Measurements from ENCODE around the gene KRTAP5-10. TPM values are rescaled to one million over a fixed set of nuclear protein-coding genes. Genes with fewer than 3 reads are reported as not detected.
"Not testable (repeated sequence)": the region's sequence is repeated elsewhere in the genome, so short reads cannot be mapped to it uniquely, and the experiment has no call there.

Gene KRTAP5-10
- total and polyA plus RNA-seq, 2 donors (not counting 3 experiments of a cell fraction or from before 2014, with no cell fraction given) = not detected

DNA sequence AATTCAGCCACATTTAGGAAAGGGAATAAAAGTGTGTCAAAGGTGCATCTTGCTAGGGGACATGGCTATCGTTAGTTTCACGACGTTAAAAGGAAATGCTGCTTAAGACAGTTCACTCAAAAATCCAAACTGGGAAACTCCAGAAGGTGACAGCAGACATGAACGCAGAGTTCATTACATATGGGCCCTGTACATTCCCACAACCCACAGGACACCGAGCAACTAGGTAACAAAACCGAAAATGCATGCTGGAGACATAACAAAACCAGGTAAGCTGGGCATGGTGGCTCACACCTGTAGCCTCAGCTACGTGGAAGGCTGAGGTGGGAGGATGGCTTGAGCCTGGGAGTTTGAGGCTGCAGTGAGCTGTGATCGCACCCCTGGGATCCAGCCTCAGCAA, 2.3 kb downstream of the KRTAP5-10 start:
- BruUV-seq (replicated peaks); intact Hi-C loops (cut with micrococcal nuclease); H2AFZ ChIP-seq (ENCODE audit: low read depth, low read length); H3K9ac ChIP-seq (replicated peaks; ENCODE audit: extremely low read depth, insufficient read depth, low read length); H3K4me1 ChIP-seq (ENCODE audit: control insufficient read depth, extremely low read depth, insufficient read depth, low read length); H3K9me3 ChIP-seq (replicated peaks; ENCODE audit: control insufficient read depth, insufficient read depth, low read length); H3K4me2 ChIP-seq (ENCODE audit: insufficient read depth, low read length); DNase-seq (ENCODE audit: low read depth, low spot score); dilution Hi-C loops (cut with MboI; ENCODE audit: extremely low pct_ligation_motif_present, low sequenced_read_pairs); H3K4me3 ChIP-seq (replicated peaks in 1 of 3; ENCODE audit: insufficient read depth in 1 of 3, low read depth in 1 of 3, low read length in 3 of 3); H4K20me1 ChIP-seq (replicated peaks; ENCODE audit: control insufficient read depth, extremely low read depth, insufficient read depth, low read length); H3K27me3 ChIP-seq (ENCODE audit: control insufficient read depth in 2 of 2, insufficient read depth in 2 of 2, low read length in 2 of 2); FAIRE-seq; POLR2A ChIA-PET; H3K9me1 ChIP-seq (replicated peaks; ENCODE audit: control insufficient read depth, extremely low read depth, insufficient read depth, low read length); H3K27ac ChIP-seq (ENCODE audit: insufficient read depth, low read depth, low read length); H3K79me2 ChIP-seq (ENCODE audit: control insufficient read depth, insufficient read depth, low read length); H3K36me3 ChIP-seq (ENCODE audit: control insufficient read depth in 2 of 2, extremely low read depth in 1 of 2, insufficient read depth in 2 of 2, low read length in 2 of 2): not testable (repeated sequence)
- CTCF ChIA-PET = interaction anchor here (1.5 kb wide), 1 partner anchor 12 kb away, joined by 6 read pairs; no protein-coding TSS in a partner anchor

GRCh38 chr11:71568704-71569349, 3.5 kb downstream of the KRTAP5-10 start:
- no peak overlapping the region for H3K4me2 ChIP-seq (ENCODE audit: insufficient read depth, low read length)
- no peak for TF ChIP-seq POLR2A (IDR thresholded peaks at IDR 0.05; ENCODE audit: low read depth, low read length)
- TF ChIP-seq, protein P1, sequence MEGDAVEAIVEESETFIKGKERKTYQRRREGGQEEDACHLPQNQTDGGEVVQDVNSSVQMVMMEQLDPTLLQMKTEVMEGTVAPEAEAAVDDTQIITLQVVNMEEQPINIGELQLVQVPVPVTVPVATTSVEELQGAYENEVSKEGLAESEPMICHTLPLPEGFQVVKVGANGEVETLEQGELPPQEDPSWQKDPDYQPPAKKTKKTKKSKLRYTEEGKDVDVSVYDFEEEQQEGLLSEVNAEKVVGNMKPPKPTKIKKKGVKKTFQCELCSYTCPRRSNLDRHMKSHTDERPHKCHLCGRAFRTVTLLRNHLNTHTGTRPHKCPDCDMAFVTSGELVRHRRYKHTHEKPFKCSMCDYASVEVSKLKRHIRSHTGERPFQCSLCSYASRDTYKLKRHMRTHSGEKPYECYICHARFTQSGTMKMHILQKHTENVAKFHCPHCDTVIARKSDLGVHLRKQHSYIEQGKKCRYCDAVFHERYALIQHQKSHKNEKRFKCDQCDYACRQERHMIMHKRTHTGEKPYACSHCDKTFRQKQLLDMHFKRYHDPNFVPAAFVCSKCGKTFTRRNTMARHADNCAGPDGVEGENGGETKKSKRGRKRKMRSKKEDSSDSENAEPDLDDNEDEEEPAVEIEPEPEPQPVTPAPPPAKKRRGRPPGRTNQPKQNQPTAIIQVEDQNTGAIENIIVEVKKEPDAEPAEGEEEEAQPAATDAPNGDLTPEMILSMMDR (IDR thresholded peaks at IDR 0.05; ENCODE audit: extremely low read depth in 1 of 2, insufficient read depth in 1 of 2, low read depth in 1 of 2, low read length in 2 of 2) = no peak
- TF ChIP-seq POLR2AphosphoS5 (IDR thresholded peaks at IDR 0.05; ENCODE audit: insufficient read depth, low read depth, low read length) = no peak
- TF ChIP-seq JUN (IDR thresholded peaks at IDR 0.05; ENCODE audit: borderline replicate concordance, insufficient read depth, insufficient read length, low read depth) = no peak
- no peak for TF ChIP-seq GATA2 (IDR thresholded peaks at IDR 0.05; ENCODE audit: insufficient read depth, insufficient read length, low read depth, low read length)
- TF ChIP-seq MYC (IDR thresholded peaks at IDR 0.05; ENCODE audit: low read depth, low read length) = no peak
- no peak for TF ChIP-seq EZH2 (IDR thresholded peaks at IDR 0.05; ENCODE audit: borderline replicate concordance, low read depth, low read length, severe bottlenecking)
- no peak for TF ChIP-seq FOS (IDR thresholded peaks at IDR 0.05; ENCODE audit: borderline replicate concordance, insufficient read depth, low read length)
- no peak for TF ChIP-seq MAX (IDR thresholded peaks at IDR 0.05; ENCODE audit: insufficient read depth, insufficient read length)
- POLR2A ChIA-PET = no interaction called here
- no peaks in the 10 kb centered on the region for H3K36me3 ChIP-seq (ENCODE audit: control insufficient read depth in 2 of 2, extremely low read depth in 1 of 2, insufficient read depth in 2 of 2, low read length in 2 of 2)
- H3K9me1 ChIP-seq (replicated peaks; ENCODE audit: control insufficient read depth, extremely low read depth, insufficient read depth, low read length) = no peaks in the 10 kb centered on the region
- no peaks in the 10 kb centered on the region for H3K79me2 ChIP-seq (ENCODE audit: control insufficient read depth, insufficient read depth, low read length)
- dilution Hi-C loops (cut with MboI; ENCODE audit: extremely low pct_ligation_motif_present, low sequenced_read_pairs) (no loop called here), intact Hi-C loops (cut with micrococcal nuclease) (no loop called here)
- CTCF ChIA-PET = interaction anchor here (1.5 kb wide), 1 partner anchor 11 kb away, joined by 6 read pairs; no protein-coding TSS in a partner anchor
- no peak overlapping the region for H2AFZ ChIP-seq (ENCODE audit: low read depth, low read length)
- no TSS peak for BruUV-seq (replicated peaks)
- H3K9ac ChIP-seq (replicated peaks; ENCODE audit: extremely low read depth, insufficient read depth, low read length) = no peak overlapping the region
- DNase-seq (ENCODE audit: low read depth, low spot score) (no peak), FAIRE-seq (no peak)
- H3K9me3 ChIP-seq (replicated peaks; ENCODE audit: control insufficient read depth, insufficient read depth, low read length) = no peaks in the 10 kb centered on the region
- no peak overlapping the region for H3K27ac ChIP-seq (ENCODE audit: insufficient read depth, low read depth, low read length)
- H3K4me3 ChIP-seq (replicated peaks in 1 of 3; ENCODE audit: insufficient read depth in 1 of 3, low read depth in 1 of 3, low read length in 3 of 3) = no peak overlapping the region
- H4K20me1 ChIP-seq (replicated peaks; ENCODE audit: control insufficient read depth, extremely low read depth, insufficient read depth, low read length) = no peaks in the 10 kb centered on the region
- no peaks in the 10 kb centered on the region for H3K27me3 ChIP-seq (ENCODE audit: control insufficient read depth in 2 of 2, insufficient read depth in 2 of 2, low read length in 2 of 2)
- H3K4me1 ChIP-seq (ENCODE audit: control insufficient read depth, extremely low read depth, insufficient read depth, low read length) = no peaks in the 10 kb centered on the region
